ENCODE measurements around the gene DDB1. TPM values are rescaled to one million over a fixed set of nuclear protein-coding genes. Genes with fewer than 3 reads are reported as not detected.

DDB1 gene
- total and polyA plus RNA-seq, 5 donors = 103 to 132 (median 129) TPM

DNA sequence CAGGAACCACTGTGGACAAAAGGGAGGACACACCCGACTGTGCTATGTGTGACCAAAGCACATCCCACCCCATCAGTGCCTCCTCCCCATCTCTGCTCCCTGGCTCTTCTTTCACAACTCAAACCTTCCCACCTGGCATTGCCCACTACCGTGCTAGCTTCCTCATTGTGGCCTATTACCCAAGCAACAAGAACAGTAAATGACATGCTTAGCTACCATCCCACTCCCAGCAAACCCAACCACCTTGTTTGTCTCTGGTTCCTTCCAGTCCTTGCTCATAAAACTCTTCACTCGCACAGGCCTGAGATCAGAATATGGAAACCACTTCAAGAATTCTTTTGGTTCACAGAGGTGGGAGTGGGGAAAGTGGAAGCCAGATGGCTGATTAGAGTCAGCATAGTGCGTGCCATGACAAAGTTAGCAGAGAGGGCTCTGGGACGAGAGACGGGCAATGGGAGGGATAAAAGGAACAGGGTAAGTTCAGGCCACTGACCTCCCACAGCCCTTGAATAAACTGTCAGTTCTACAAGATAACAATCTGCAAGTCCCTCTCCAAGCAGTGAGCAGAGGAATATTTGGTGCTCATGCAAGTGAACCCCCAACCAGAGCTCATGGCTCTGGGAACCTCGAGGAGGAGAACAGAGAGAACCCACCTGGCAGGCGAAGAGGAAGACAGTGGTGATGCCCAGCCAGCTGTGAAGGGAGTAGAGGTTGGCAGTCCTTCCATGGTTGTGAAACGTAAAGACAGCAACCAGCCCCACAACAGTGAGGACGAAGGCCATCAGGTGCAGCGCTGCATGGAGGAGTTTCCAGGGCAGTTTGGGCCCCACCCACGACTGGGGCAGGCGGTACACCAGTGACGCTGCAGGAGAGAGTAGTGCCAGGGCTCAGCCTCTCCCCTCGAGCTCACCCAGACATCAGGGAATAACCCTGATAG lies 20.5 kb upstream of the DDB1 start:
- ATAC-seq (peak in 1 of 2 donors; percentile 40), DNase-seq (no peak)
- Histone ChIP-seq H3K27me3 (ENCODE audit: control insufficient read depth, insufficient read depth) (no peaks in the 10 kb centered on the region), H3K4me1 (ENCODE audit: control insufficient read depth, insufficient read depth, low read length) (no peaks in the 10 kb centered on the region), H3K9me3 (ENCODE audit: control insufficient read depth, low read length) (no peaks in the 10 kb centered on the region), H3K27ac (ENCODE audit: low read length) (no peak overlapping the region), H3K4me3 (ENCODE audit: low read length) (no peak overlapping the region)
- intact Hi-C loops (cut with DNase I) = no loop called here
- WGBS = 88% methylated on average over 15 of the region's 15 CpGs

DNA sequence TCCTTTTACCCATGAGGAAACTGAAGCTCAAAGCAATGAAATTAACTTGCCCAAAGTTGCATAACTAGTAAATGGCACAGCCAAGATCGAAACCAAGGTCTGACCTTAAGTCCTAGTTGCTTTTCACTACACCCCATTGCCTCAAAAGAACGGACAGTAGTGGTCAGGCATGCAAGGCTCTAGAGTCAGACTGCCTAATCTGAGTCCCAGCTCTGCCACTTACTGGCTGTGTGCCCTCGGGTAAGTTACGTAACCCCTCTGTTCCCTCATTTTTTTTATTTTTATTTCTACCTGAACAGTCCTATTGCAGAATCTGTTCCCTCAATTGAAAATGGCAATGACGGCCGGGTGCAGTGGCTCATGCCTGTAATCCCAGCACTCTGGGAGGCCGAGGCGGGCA lies 19.1 kb upstream of the DDB1 start:
- WGBS = 83% methylated on average over 8 of the region's 8 CpGs
- H3K9me3 ChIP-seq (ENCODE audit: control insufficient read depth, low read length) = no peaks in the 10 kb centered on the region

DNA sequence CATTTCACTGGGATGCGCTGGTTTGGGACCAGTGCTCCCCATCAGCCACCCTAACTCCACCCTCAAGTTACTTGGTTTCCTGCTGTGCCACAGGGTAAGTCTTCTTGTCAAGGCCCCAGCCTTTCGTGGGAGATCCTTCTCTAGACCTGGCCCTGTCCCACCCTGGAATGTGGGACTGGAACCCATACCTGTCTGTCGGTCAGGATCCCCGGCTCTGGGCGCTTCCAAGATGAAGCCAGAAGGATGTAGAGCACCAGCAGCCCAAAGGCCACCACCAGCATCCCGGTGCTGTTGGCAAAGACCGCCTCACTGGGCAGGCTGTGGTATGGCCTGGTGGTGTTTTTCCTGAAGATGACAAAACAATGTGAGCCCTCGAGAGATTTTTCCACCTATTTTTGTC lies 17.9 kb upstream of the DDB1 start:
- 94% methylated on average over 8 of the region's 8 CpGs for WGBS
- ATAC-seq = no peak
- no peak overlapping the region for H3K27ac ChIP-seq (ENCODE audit: low read length)
- DNase-seq = no peak
- intact Hi-C loops (cut with DNase I) = no loop called here
- H3K9me3 ChIP-seq (ENCODE audit: control insufficient read depth, low read length) = no peaks in the 10 kb centered on the region
- H3K4me1 ChIP-seq (ENCODE audit: control insufficient read depth, insufficient read depth, low read length) = peaks cover 2% of the 10 kb centered on the region
- no peak overlapping the region for H3K4me3 ChIP-seq (ENCODE audit: low read length)
- no peaks in the 10 kb centered on the region for H3K27me3 ChIP-seq (ENCODE audit: control insufficient read depth, insufficient read depth)

More for the DNA sequence above, 19.1 kb upstream of the DDB1 start:
- H3K27me3 ChIP-seq (ENCODE audit: control insufficient read depth, insufficient read depth) = no peaks in the 10 kb centered on the region
- H3K27ac ChIP-seq (ENCODE audit: low read length) = no peak overlapping the region
- no peak overlapping the region for H3K4me3 ChIP-seq (ENCODE audit: low read length)
- intact Hi-C loops (cut with DNase I) = no loop called here
- no peak for DNase-seq
- ATAC-seq = no peak
- H3K4me1 ChIP-seq (ENCODE audit: control insufficient read depth, insufficient read depth, low read length) = peaks cover 2% of the 10 kb centered on the region

GRCh38 chr11:61350336-61350735 lies 17.4 kb upstream of the DDB1 start:
- ATAC-seq (no peak), DNase-seq (no peak)
- Histone ChIP-seq H3K27me3 (ENCODE audit: control insufficient read depth, insufficient read depth) (no peaks in the 10 kb centered on the region), H3K27ac (ENCODE audit: low read length) (no peak overlapping the region), H3K9me3 (ENCODE audit: control insufficient read depth, low read length) (no peaks in the 10 kb centered on the region), H3K4me1 (ENCODE audit: control insufficient read depth, insufficient read depth, low read length) (peaks cover 2% of the 10 kb centered on the region), H3K4me3 (ENCODE audit: low read length) (no peak overlapping the region)
- intact Hi-C loops (cut with DNase I) = no loop called here
- 94% methylated on average over 1 of the region's 1 CpG for WGBS

DNA sequence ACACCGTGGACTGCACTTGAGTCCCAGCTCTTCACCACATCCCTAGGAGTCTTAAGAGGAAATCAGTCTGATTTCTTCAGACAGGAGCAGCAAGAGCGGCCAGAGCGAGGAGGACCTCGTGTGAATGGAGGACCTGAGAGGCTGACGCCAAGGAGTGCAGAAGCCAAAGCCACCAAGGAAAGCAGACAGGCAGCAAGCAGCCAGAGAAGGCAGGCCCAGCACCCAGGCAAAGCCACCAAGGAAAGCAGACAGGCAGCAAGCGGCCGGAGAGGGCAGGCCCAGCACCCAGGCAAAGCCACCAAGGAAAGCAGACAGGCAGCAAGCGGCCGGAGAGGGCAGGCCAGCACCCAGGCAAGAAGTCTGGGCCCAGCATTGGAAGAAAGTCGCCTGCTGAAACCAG lies 17.0 kb upstream of the DDB1 start:
- WGBS = 93% methylated on average over 10 of the region's 10 CpGs
- intact Hi-C loops (cut with DNase I) = no loop called here

DNA sequence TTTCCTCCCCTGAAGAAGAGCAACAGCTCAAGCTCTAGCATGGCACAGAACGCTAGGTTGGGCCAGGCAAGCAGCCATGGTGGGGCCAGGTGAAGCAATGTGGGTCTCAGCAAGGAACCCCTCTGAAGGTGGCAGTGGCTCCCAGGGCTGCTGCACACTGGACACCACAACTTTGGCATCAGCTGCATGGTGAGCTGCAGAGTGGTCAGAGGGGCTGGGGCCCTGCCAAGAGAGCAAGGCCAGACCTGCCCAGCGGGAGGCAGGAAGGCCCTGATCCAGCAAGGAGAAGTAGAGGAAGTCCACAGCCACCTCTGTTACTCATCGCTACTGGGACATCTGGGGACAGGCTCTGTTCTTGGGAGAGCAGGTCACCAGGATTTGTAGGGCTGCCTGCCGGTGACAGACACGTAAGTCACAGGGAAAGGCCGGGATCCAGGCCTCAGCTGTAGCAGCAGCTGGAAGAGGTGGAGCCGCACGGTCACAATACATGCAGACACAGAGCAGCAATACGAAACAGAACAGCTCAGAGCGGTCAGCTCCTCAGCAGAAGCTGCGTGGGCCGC lies 16.4 kb upstream of the DDB1 start:
- peaks cover 2% of the 10 kb centered on the region for H3K4me1 ChIP-seq (ENCODE audit: control insufficient read depth, insufficient read depth, low read length)
- no peaks in the 10 kb centered on the region for H3K9me3 ChIP-seq (ENCODE audit: control insufficient read depth, low read length)
- no peak overlapping the region for H3K27ac ChIP-seq (ENCODE audit: low read length)
- no peak for ATAC-seq
- WGBS = 89% methylated on average over 12 of the region's 12 CpGs
- H3K4me3 ChIP-seq (ENCODE audit: low read length) = no peak overlapping the region
- DNase-seq = no peak
- H3K27me3 ChIP-seq (ENCODE audit: control insufficient read depth, insufficient read depth) = no peaks in the 10 kb centered on the region
- intact Hi-C loops (cut with DNase I) = no loop called here

More for the DNA sequence above, 17.0 kb upstream of the DDB1 start:
- Histone ChIP-seq H3K27ac (ENCODE audit: low read length) (no peak overlapping the region), H3K27me3 (ENCODE audit: control insufficient read depth, insufficient read depth) (no peaks in the 10 kb centered on the region), H3K9me3 (ENCODE audit: control insufficient read depth, low read length) (no peaks in the 10 kb centered on the region), H3K4me1 (ENCODE audit: control insufficient read depth, insufficient read depth, low read length) (peaks cover 2% of the 10 kb centered on the region), H3K4me3 (ENCODE audit: low read length) (no peak overlapping the region)
- DNase-seq = no peak
- ATAC-seq = no peak

- 55% methylated on average over 11 of the region's 11 CpGs for WGBS
- intact Hi-C loops (cut with DNase I) = no loop called here
- DNase-seq = no peak
Measured at GRCh38 chr11:61347916-61348461, 15.1 kb upstream of the DDB1 start.

DNA sequence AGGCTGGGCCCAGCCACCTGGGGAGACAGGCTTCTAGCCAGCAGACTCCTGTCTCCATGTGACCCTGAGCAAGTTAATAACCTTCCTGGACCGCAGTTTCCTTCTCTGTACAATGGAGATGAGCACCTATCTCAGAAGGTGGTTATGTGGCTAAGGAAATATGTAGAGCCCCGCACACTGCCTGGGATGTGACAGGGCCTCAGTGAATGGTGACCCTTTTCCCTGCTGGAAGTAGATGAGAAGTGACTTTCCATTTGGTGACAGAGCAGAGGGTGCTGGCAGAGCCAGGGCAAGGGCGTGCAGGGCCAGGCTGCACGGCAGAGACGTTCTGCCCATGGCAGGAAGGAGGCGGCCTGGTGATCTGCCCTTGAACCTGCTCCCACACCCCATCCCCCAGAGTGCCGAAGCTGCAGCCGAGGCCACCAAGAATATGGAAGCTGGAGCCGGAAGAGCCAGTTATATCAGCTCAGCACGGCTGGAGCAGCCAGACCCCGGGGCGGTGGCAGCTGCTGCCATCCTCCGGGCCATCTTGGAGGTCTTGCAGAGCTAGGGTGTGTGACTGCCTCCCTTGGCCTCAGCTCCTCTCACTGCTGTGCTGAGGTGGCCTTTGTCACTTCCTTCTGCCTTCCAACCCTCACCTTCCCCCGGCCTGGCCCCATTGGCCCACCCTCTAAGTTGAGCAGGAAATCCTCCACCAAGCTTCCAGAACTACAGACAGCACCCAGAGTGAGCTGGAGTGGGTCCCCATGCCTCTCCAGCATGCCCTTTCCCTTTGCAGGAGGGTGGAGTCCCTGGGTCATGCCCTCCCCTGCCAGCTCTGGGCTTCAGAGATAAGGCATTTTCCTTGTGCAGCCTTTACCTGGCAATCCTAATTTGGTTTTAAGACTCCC lies 13.3 kb upstream of the DDB1 start:
- H3K4me1 ChIP-seq (ENCODE audit: control insufficient read depth, insufficient read depth, low read length) = peaks cover 2% of the 10 kb centered on the region
- H3K27me3 ChIP-seq (ENCODE audit: control insufficient read depth, insufficient read depth) = no peaks in the 10 kb centered on the region
- intact Hi-C loops (cut with DNase I) = no loop called here
- H3K9me3 ChIP-seq (ENCODE audit: control insufficient read depth, low read length) = no peaks in the 10 kb centered on the region
- WGBS = 80% methylated on average over 14 of the region's 14 CpGs
- DNase-seq (no peak), ATAC-seq (no peak)
- H3K4me3 ChIP-seq (ENCODE audit: low read length) = no peak overlapping the region
- H3K27ac ChIP-seq (ENCODE audit: low read length) = no peak overlapping the region

More at GRCh38 chr11:61347916-61348461, 15.1 kb upstream of the DDB1 start:
- Histone ChIP-seq H3K9me3 (ENCODE audit: control insufficient read depth, low read length) (no peaks in the 10 kb centered on the region), H3K27me3 (ENCODE audit: control insufficient read depth, insufficient read depth) (no peaks in the 10 kb centered on the region), H3K27ac (ENCODE audit: low read length) (no peak overlapping the region), H3K4me1 (ENCODE audit: control insufficient read depth, insufficient read depth, low read length) (peaks cover 2% of the 10 kb centered on the region), H3K4me3 (ENCODE audit: low read length) (no peak overlapping the region)
- ATAC-seq = peak; percentile 27 to 82

GRCh38 chr11:61345170-61345610 lies 12.3 kb upstream of the DDB1 start:
- H3K9me3 ChIP-seq (ENCODE audit: control insufficient read depth, low read length) = no peaks in the 10 kb centered on the region
- intact Hi-C loops (cut with DNase I) = no loop called here
- no peak overlapping the region for H3K27ac ChIP-seq (ENCODE audit: low read length)
- H3K4me1 ChIP-seq (ENCODE audit: control insufficient read depth, insufficient read depth, low read length) = peaks cover 2% of the 10 kb centered on the region
- H3K4me3 ChIP-seq (ENCODE audit: low read length) = no peak overlapping the region
- WGBS = 52% methylated on average over 4 of the region's 4 CpGs
- DNase-seq = no peak
- ATAC-seq = no peak
- no peaks in the 10 kb centered on the region for H3K27me3 ChIP-seq (ENCODE audit: control insufficient read depth, insufficient read depth)

GRCh38 chr11:61343792-61344745 lies 11.2 kb upstream of the DDB1 start:
- Histone ChIP-seq H3K4me1 (ENCODE audit: control insufficient read depth, insufficient read depth, low read length) (peaks cover 2% of the 10 kb centered on the region), H3K27me3 (ENCODE audit: control insufficient read depth, insufficient read depth) (no peaks in the 10 kb centered on the region), H3K4me3 (ENCODE audit: low read length) (no peak overlapping the region), H3K27ac (ENCODE audit: low read length) (no peak overlapping the region), H3K9me3 (ENCODE audit: control insufficient read depth, low read length) (no peaks in the 10 kb centered on the region)
- WGBS = 93% methylated on average over 29 of the region's 29 CpGs
- DNase-seq = no peak
- intact Hi-C loops (cut with DNase I) = no loop called here
- no peak for ATAC-seq
